Measurements from ENCODE around the gene LCORL. TPM values are rescaled to one million over a fixed set of nuclear protein-coding genes. Genes with fewer than 3 reads are reported as not detected.

The LCORL gene
- total RNA-seq, 4 donors from 2014 or later, result 11.4 to 23.6 (median 13.0) TPM

DNA sequence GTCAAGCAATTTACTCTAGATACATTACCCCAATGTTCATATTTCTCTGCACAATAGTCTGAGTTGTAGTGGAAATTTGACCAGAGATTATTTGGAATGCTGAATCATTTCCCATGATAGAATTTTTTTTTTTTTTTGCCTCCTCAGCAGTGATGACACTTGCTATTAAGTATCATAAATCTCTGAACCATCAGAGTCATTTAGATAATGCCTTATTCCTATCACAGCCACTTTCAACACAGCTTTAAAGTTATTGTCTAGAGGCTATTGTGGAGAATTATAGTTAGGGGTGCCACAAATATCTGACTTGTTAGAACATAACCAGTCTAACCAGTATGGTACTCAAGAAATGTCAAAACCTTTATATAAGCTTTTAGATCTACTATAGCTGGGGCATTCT, 79.8 kb downstream of the LCORL start:
- no peak for DNase-seq (ENCODE audit: low spot score)
- TF ChIP-seq, protein P1, sequence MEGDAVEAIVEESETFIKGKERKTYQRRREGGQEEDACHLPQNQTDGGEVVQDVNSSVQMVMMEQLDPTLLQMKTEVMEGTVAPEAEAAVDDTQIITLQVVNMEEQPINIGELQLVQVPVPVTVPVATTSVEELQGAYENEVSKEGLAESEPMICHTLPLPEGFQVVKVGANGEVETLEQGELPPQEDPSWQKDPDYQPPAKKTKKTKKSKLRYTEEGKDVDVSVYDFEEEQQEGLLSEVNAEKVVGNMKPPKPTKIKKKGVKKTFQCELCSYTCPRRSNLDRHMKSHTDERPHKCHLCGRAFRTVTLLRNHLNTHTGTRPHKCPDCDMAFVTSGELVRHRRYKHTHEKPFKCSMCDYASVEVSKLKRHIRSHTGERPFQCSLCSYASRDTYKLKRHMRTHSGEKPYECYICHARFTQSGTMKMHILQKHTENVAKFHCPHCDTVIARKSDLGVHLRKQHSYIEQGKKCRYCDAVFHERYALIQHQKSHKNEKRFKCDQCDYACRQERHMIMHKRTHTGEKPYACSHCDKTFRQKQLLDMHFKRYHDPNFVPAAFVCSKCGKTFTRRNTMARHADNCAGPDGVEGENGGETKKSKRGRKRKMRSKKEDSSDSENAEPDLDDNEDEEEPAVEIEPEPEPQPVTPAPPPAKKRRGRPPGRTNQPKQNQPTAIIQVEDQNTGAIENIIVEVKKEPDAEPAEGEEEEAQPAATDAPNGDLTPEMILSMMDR (IDR thresholded peaks at IDR 0.05), result no peak
- ATAC-seq (ENCODE audit: low FRiP score), result no peak

DNA sequence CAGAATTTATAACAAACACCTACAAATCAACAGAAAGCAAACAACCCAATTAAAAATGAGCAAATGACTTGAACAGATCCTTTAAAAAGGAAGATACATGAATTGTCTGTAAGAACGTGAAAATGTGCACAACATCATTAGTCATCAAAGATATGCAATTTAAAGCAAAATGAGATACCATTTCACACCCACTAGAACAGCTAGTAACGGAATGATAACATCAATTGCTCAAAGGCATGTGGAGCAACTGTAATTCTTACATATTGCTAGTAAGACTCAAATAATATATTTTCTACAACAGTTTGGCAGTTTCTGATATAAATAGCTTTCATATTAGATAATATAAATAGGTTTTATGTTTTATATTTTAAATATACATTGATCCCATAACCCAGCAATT, 82.5 kb downstream of the LCORL start:
- DNase-seq (ENCODE audit: low spot score) (no peak), ATAC-seq (ENCODE audit: low FRiP score) (no peak)
- TF ChIP-seq, protein P1 (IDR thresholded peaks at IDR 0.05), result no peak

DNA sequence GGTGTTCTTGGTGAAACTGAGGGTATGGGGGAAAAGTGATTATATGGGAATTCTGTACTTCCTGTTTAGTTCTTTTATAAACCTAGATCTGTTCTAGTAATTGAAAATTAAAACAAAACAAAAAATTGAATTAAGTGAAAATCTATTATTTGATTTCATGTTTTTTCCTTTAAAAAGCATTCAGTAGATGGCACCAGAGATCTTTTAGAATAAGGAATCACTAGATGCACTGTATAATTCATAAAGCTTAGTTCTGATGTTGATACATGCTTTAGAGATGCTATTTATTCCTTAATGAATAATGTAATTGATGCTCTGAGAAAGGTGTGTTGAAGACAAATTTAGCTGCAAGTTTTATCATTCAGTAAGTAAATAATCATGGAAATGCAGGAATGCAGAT, 87.3 kb downstream of the LCORL start:
- DNase-seq (ENCODE audit: low spot score) (no peak), ATAC-seq (ENCODE audit: low FRiP score) (no peak)
- TF ChIP-seq, protein P1 (IDR thresholded peaks at IDR 0.05), result no peak

DNA sequence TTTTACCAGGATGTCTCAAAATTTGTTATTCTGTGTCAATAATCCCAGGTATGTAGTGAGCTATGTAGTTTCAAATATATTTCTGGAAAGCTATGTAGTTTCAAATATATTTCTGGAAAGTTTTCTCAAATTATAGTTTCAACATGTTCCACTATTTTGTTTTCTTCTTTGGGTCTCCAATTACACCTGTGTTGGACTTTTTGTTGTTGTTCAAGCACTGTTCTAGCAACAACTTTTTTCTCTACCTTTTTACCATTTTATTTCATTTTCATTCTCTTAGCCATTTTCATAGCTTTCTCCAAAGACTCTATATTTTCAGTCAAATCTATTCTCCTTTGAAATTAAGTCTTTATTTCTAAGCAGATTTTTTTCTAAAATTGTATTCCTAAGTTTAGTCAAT, 88.4 kb downstream of the LCORL start:
- DNase-seq (ENCODE audit: low spot score) (no peak), ATAC-seq (ENCODE audit: low FRiP score) (no peak)
- TF ChIP-seq, protein P1 (IDR thresholded peaks at IDR 0.05), result no peak

DNA sequence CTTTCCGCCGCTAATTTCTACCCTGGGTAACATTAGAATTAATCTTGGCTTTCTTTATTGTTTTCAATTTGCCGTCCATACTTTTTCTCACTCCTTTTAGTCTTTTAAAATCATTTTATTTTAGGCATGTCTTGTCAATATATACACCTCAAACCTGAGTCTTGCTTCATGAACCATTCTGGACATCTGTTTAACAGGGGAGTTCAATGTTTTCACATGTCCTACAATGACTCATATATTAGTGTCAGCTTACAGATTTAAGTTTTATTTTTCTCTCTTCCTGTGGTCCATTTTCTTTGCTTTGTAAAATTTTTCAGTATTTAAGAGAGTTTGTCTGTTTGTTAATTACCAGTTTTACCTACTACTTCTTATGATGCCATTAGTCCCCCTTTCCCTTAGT, 89.5 kb downstream of the LCORL start:
- no peak for DNase-seq (ENCODE audit: low spot score)
- no peak for ATAC-seq (ENCODE audit: low FRiP score)
- TF ChIP-seq, protein P1 (IDR thresholded peaks at IDR 0.05), result no peak

DNA sequence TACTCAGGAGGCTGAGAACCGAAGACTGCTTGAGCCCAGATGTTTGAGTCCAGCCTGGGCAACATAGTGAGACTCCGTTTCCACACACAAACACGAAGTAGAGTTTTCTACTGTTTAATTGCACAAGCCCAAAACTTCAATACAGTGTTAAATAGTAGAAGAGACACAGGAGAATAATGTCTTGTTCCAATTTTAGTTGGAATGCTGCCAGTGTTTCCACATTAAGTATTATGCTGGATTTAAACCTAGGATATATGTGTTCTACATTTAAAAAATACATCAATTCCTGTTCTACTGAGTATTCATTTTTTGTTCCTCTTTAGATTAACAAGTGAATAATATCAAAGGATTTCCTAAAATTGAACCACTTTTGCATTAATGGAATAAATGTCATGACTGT, 91.3 kb downstream of the LCORL start:
- DNase-seq (ENCODE audit: low spot score) (no peak), ATAC-seq (ENCODE audit: low FRiP score) (no peak)
- TF ChIP-seq, protein P1 (IDR thresholded peaks at IDR 0.05), result no peak

DNA sequence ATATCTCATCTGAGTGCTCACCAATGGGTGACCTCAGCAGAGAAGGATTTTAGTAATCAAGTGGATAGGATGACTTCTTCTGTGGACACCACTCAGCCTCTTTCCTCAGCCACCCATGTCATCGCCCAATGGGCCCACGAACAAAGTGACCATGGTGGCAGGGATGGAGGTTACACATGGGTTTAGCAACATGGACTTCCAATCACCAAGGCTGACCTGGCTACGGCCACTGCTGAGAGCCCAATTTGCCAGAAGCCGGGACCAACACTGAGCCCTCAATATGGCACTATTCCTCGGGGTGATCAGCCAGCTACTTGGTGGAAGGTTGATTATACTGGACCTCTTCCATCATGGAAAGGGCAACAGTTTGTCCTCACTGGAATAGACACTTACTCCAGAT, 97.4 kb downstream of the LCORL start:
- ATAC-seq (ENCODE audit: low FRiP score) (no peak), DNase-seq (ENCODE audit: low spot score) (no peak)
- TF ChIP-seq, protein P1 (IDR thresholded peaks at IDR 0.05), result no peak

Measured in omental fat pad (tissue), 4 donors.